Upper lobe of right lung (tissue), 1 donor: ENCODE measurements around the gene DNAH12. TPM values are rescaled to one million over a fixed set of nuclear protein-coding genes. Genes with fewer than 3 reads are reported as not detected.
A peak's percentile ranks its signal among the peaks of the same experiment; 100 is the strongest.

Source experiments
- ATAC-seq: fragments of 200-7000 bp; cut with Tn5 transposase; one replicate; pipeline ENCODE4 v1.9.1; 2020; ENCODE audit warnings: mild to moderate bottlenecking, moderate library complexity
- DNase-seq: peaks from one replicate; pipeline ENCODE4 v3.0.0-alpha.2; 2020
- H3K27ac ChIP-seq: fragments of 200-600 bp; one replicate; pipeline ENCODE4 v1.8.0; 2022
- H3K27me3 ChIP-seq: fragments of 200-600 bp; one replicate; pipeline ENCODE4 v1.8.0; 2022; ENCODE audit warnings: mild to moderate bottlenecking
- H3K36me3 ChIP-seq: fragments of 200-600 bp; one replicate; pipeline ENCODE4 v1.8.0; 2022
- H3K4me1 ChIP-seq: fragments of 200-600 bp; one replicate; pipeline ENCODE4 v1.8.0; 2022
- H3K4me3 ChIP-seq: fragments of 200-600 bp; one replicate; pipeline ENCODE4 v1.8.0; 2022; ENCODE audit warnings: mild to moderate bottlenecking
- H3K9me3 ChIP-seq: fragments of 200-600 bp; one replicate; pipeline ENCODE4 v1.8.0; 2022
- CTCF ChIP-seq: fragments of 200-600 bp; IDR thresholded peaks from one replicate; pipeline ENCODE4 v1.8.0; 2022; ENCODE audit warnings: antibody characterized with exemption
- intact Hi-C: fragments of 100-400 bp; cut with DNase I; formaldehyde crosslinking; loops from one replicate; pipeline ENCODE4 v1.11.0; 2022
- total RNA-seq: library from RNA; stranded (reverse); fragmentation: NEBNext Ultra II Directional; extraction: Animal tissue kit (Norgen Biotek cat#: 25700); gene quantifications from one replicate; pipeline ENCODE4 v1.2.1, GENCODE V29; 2021
- donor health status: DM: no; HTN: yes; CAD: no; lungs with severe emphysema.

DNAH12 gene
- total RNA-seq, 1 donor from 2014 or later = 0.52 TPM

GRCh38 chr3:57555738-57556458 lies 11.8 kb upstream of the DNAH12 start, which contains the start of gene PDE12:
Gene PDE12 (plus strand): TSS chr3:57556274. CDS start chr3:57556380, 106 bp downstream.
- peak; percentile 93 for DNase-seq
- Histone ChIP-seq H3K27ac (peak within 1 kb of the TSS; percentile 97), H3K4me1 (peaks cover 26% of the 10 kb centered on the region), H3K4me3 (peak within 1 kb of the TSS; percentile 96), H3K9me3 (no peaks in the 10 kb centered on the region), H3K36me3 (peaks cover 26% of the 10 kb centered on the region), H3K27me3 (no peaks in the 10 kb centered on the region)
- ATAC-seq = peak; percentile 94
- intact Hi-C loops = no loop called here
- no peak for TF ChIP-seq CTCF

- intact Hi-C loops = no loop called here
These were observed 11.2 kb upstream of the DNAH12 start for GRCh38 chr3:57555306-57555705.

GRCh38 chr3:57546616-57547015 lies 2.5 kb upstream of the DNAH12 start:
- intact Hi-C loops = no loop called here
- ATAC-seq (no peak), DNase-seq (no peak)
- Histone ChIP-seq H3K9me3 (no peaks in the 10 kb centered on the region), H3K27ac (no peak overlapping the region), H3K4me1 (no peaks in the 10 kb centered on the region), H3K27me3 (no peaks in the 10 kb centered on the region), H3K36me3 (no peaks in the 10 kb centered on the region), H3K4me3 (no peak overlapping the region)
- no peak for TF ChIP-seq CTCF

More at GRCh38 chr3:57555306-57555705, 11.2 kb upstream of the DNAH12 start:
- Histone ChIP-seq H3K36me3 (peaks cover 20% of the 10 kb centered on the region), H3K4me3 (peak overlapping the region; percentile 96), H3K27ac (peak overlapping the region; percentile 97), H3K9me3 (no peaks in the 10 kb centered on the region), H3K4me1 (peaks cover 26% of the 10 kb centered on the region), H3K27me3 (no peaks in the 10 kb centered on the region)
- no peak for DNase-seq
- ATAC-seq = no peak
- no peak for TF ChIP-seq CTCF

- Histone ChIP-seq H3K4me3 (no peak overlapping the region), H3K4me1 (no peaks in the 10 kb centered on the region), H3K36me3 (no peaks in the 10 kb centered on the region), H3K9me3 (no peaks in the 10 kb centered on the region), H3K27ac (no peak overlapping the region), H3K27me3 (no peaks in the 10 kb centered on the region)
- no peak for DNase-seq
- TF ChIP-seq CTCF = no peak
- no peak for ATAC-seq
- intact Hi-C loops = no loop called here
These were observed 1.6 kb upstream of the DNAH12 start for GRCh38 chr3:57545636-57546268.

- Histone ChIP-seq H3K27ac (no peak overlapping the region), H3K9me3 (no peaks in the 10 kb centered on the region), H3K27me3 (no peaks in the 10 kb centered on the region), H3K4me1 (no peaks in the 10 kb centered on the region), H3K4me3 (no peak overlapping the region), H3K36me3 (no peaks in the 10 kb centered on the region)
- no peak for TF ChIP-seq CTCF
- ATAC-seq = no peak
- intact Hi-C loops = no loop called here
- DNase-seq = no peak
These were observed 5.7 kb downstream of the DNAH12 start for GRCh38 chr3:57538465-57538864.
